OCI-LY1 (cell line): ENCODE measurements around the gene TSKS.

Experiments
- CTCF ChIP-seq: fragments of 200-600 bp; sonication (generic), shearing (Covaris generic); IDR thresholded peaks from 2 replicates; pipeline ENCODE4 v1.5.1; 2017; ENCODE audit warnings: mild to moderate bottlenecking, antibody characterized with exemption, low read length, moderate library complexity, mixed read lengths
- EZH2 ChIP-seq: fragments of 200-600 bp; sonication (generic), shearing (Covaris generic); IDR thresholded peaks from 2 replicates; pipeline ENCODE4 v1.8.0; 2017; ENCODE audit warnings: borderline replicate concordance, mixed run types, mild to moderate bottlenecking, antibody characterized with exemption, low read length, moderate library complexity, mixed read lengths

GRCh38 chr19:49800771-49801170, 37.7 kb upstream of the TSKS start:
- TF ChIP-seq CTCF: no peak
- TF ChIP-seq EZH2: no peak
